A549 (cell line): ENCODE results near the gene TMUB2. TPM values are rescaled to one million over a fixed set of nuclear protein-coding genes. Genes with fewer than 3 reads are reported as not detected.
A peak's percentile ranks its signal among the peaks of the same experiment; 100 is the strongest.

Experiments
- ATAC-seq, 2 experiments: fragments of 200-7000 bp in 1 of 2; fragments of >200 bp in 1 of 2; cut with Nextera tagmentation in 1 of 2; cut with Tn5 transposase in 1 of 2; 3 replicates each; pipeline versions ENCODE4 v1.8.0 to v1.9.1; 2018 to 2020; ENCODE audit warnings: mild to moderate bottlenecking in 1 of 2, moderate library complexity in 1 of 2
- CTCF ChIA-PET: fragments of 300-600 bp; sonication (Branson Sonifier 250); formaldehyde crosslinking; extraction: SDS; loops from one replicate; lab custom pipeline; 2021; ENCODE audit warnings: antibody characterized with exemption, inconsistent platforms; lab: Yijun Ruan, JAX
- POLR2A ChIA-PET: fragments of 350-600 bp; formaldehyde crosslinking; extraction: SDS; loops from one replicate; lab custom pipeline; 2021; ENCODE audit warnings: antibody characterized with exemption, inconsistent platforms; lab: Yijun Ruan, JAX
- DNase-seq, 2 experiments: peaks; one replicate each; pipeline versions ENCODE4 v3.0.0 to v3.0.0-alpha.2; 2011 to 2016; ENCODE audit warnings: low read depth in 1 of 2, low spot score in 1 of 2
- FAIRE-seq: peaks from 2 replicates; lab custom pipeline; 2011; peaks lifted over from hg19 to GRCh38; lab: Jason Lieb, UNC
- H3K27ac ChIP-seq, 2 experiments: fragments of >200 bp; sonication (Bioruptor Twin); formaldehyde crosslinking; 3 replicates each; pipeline ENCODE4 v1.5.1; 2016 to 2017
- H3K4me1 ChIP-seq: fragments of >200 bp; sonication (Bioruptor Twin); formaldehyde crosslinking; 3 replicates; pipeline ENCODE4 v1.6.1; 2016
- H3K4me2 ChIP-seq: fragments of >200 bp; sonication (Bioruptor Twin); formaldehyde crosslinking; 3 replicates; pipeline ENCODE4 v1.6.1; 2016
- H3K4me3 ChIP-seq: fragments of >200 bp; sonication (Bioruptor Twin); formaldehyde crosslinking; 3 replicates; pipeline ENCODE4 v1.5.1; 2016
- H3K9me3 ChIP-seq: fragments of >200 bp; sonication (Bioruptor Twin); formaldehyde crosslinking; 3 replicates; pipeline ENCODE4 v1.6.1; 2016
- CEBPB ChIP-seq, 2 experiments: fragments of >200 bp in 1 of 2; sonication (Bioruptor Twin) in 1 of 2; formaldehyde crosslinking in 1 of 2; IDR thresholded peaks; 2 replicates each; pipeline ENCODE4 v1.6.1; 2012 to 2016
- CTCF ChIP-seq: fragments of >200 bp; sonication (Bioruptor Twin); formaldehyde crosslinking; IDR thresholded peaks from 3 replicates; pipeline ENCODE4 v1.5.1; 2016
- FOSB ChIP-seq: fragments of 250-450 bp; sonication (Bioruptor Pico); IDR thresholded peaks from 2 replicates; pipeline ENCODE4 v1.5.0; 2020; ENCODE audit warnings: mild to moderate bottlenecking, moderate library complexity
- HMGXB4 ChIP-seq: fragments of 250-450 bp; sonication (Bioruptor Pico); IDR thresholded peaks from 2 replicates; pipeline ENCODE4 v1.5.0; 2021; ENCODE audit warnings: mild to moderate bottlenecking, moderate library complexity, borderline replicate concordance
- JUN ChIP-seq, 2 experiments: fragments of >200 bp; sonication (Bioruptor Twin); formaldehyde crosslinking; IDR thresholded peaks; 2 replicates in 1 of 2; 3 replicates in 1 of 2; pipeline ENCODE4 v1.6.1; 2016 to 2017
- MAFK ChIP-seq: fragments of 450-650 bp; IDR thresholded peaks from 2 replicates; pipeline ENCODE4 v1.6.1; 2014; ENCODE audit not compliant: partially characterized antibody
- NPAS2 ChIP-seq: fragments of 250-450 bp; sonication (Bioruptor Pico); IDR thresholded peaks from 2 replicates; pipeline ENCODE4 v1.8.0; 2022; ENCODE audit warnings: mild to moderate bottlenecking, moderate library complexity, borderline replicate concordance
- NR3C1 ChIP-seq: fragments of >200 bp; sonication (Bioruptor Twin); formaldehyde crosslinking; IDR thresholded peaks from 3 replicates; pipeline ENCODE4 v1.6.1; 2017
- SMC3 ChIP-seq: fragments of >200 bp; sonication (Bioruptor Twin); formaldehyde crosslinking; IDR thresholded peaks from 3 replicates; pipeline ENCODE4 v1.6.1; 2018; ENCODE audit warnings: inconsistent platforms
- TFCP2L1 ChIP-seq: fragments of 250-450 bp; sonication (Bioruptor Pico); IDR thresholded peaks from 2 replicates; pipeline ENCODE4 v1.5.0; 2021; ENCODE audit warnings: mild to moderate bottlenecking
- ZC3H11A ChIP-seq: fragments of 450-650 bp; IDR thresholded peaks from 2 replicates; pipeline ENCODE4 v1.6.1; 2014; ENCODE audit warnings: antibody characterized with exemption, mild to moderate bottlenecking
- ZNF302 ChIP-seq: fragments of 250-450 bp; sonication (Bioruptor Pico); IDR thresholded peaks from 2 replicates; pipeline ENCODE4 v1.9.0; 2021; ENCODE audit warnings: inconsistent platforms, mild to moderate bottlenecking, moderate library complexity
- ZSCAN20 ChIP-seq: fragments of 250-450 bp; sonication (Bioruptor Pico); IDR thresholded peaks from 2 replicates; pipeline ENCODE4 v1.8.0; 2022; ENCODE audit warnings: mild to moderate bottlenecking, moderate library complexity
- whole genome bisulfite sequencing: methylation state at CpG from one replicate; pipeline ENCODE4 v1.1.6; 2017; ENCODE audit errors: missing lambda C conversion rate; 5-methylcytosine and 5-hydroxymethylcytosine counted together
- polyA plus RNA-seq, 4 experiments: library from polyadenylated mRNA; depleted of rRNA in 3 of 4; stranded (reverse); fragments of >200 nt; fragmentation: RNase III in 1 of 4; extraction: RNeasy Plus Mini Kit Qiagen cat#74134 plus additional on column Dnase treatment in 1 of 4; gene quantifications; 2 replicates in 3 of 4; 3 replicates in 1 of 4; pipeline ENCODE4 v1.2.3, GENCODE V29; 2011 to 2017

Gene TMUB2
- polyA plus RNA-seq, 2 of the 4 experiments (the other 2 are of a cell fraction): 36.2 to 42.0 TPM

- no peak overlapping the region for H3K4me2 ChIP-seq
- FAIRE-seq (no peak), DNase-seq (no peak), ATAC-seq (no peak)
- H3K4me3 ChIP-seq: no peak overlapping the region
- H3K4me1 ChIP-seq: no peaks in the 10 kb centered on the region
- POLR2A ChIA-PET: no interaction called here
- CTCF ChIA-PET: interaction anchor here (1.0 to 8.1 kb wide), 10 partner anchors 9 to 191 kb away, joined by 3 to 88 read pairs (median 4); partner anchors contain the start of genes ASB16 and HROB
- WGBS: 89% methylated on average over 15 of the region's 15 CpGs
- no peak for TF ChIP-seq FOSB (CRISPR knock-in tag)
- peak; percentile 78 for TF ChIP-seq MAFK
- H3K27ac ChIP-seq: no peak overlapping the region
- H3K9me3 ChIP-seq: no peaks in the 10 kb centered on the region
These were observed 27.1 kb upstream of the TMUB2 start for GRCh38 chr17:44159519-44160210.

- ATAC-seq (no peak), DNase-seq (no peak), FAIRE-seq (no peak)
- WGBS: 100% methylated on average over 1 of the region's 1 CpG
- TF ChIP-seq TFCP2L1: no peak
- TF ChIP-seq MAFK: peak; percentile 72
- no peak overlapping the region for H3K4me3 ChIP-seq
- no peak overlapping the region for H3K27ac ChIP-seq
- peaks cover 7% of the 10 kb centered on the region; the same call in 1 of the 3 replicates for H3K4me1 ChIP-seq
- H3K4me2 ChIP-seq: no peak overlapping the region
- no peaks in the 10 kb centered on the region for H3K9me3 ChIP-seq
- ChIA-PET CTCF (interaction anchor here (1.8 to 12.8 kb wide), 2 partner anchors 19 to 81 kb away, joined by 5 to 159 read pairs; partner anchors contain the start of gene HROB), POLR2A (no interaction called here)
These were observed 22.3 kb upstream of the TMUB2 start for GRCh38 chr17:44164476-44164875.

GRCh38 chr17:44167181-44167861 lies 19.5 kb upstream of the TMUB2 start:
- ChIA-PET POLR2A (interaction anchor here (0.6 to 1.2 kb wide), 3 partner anchors 44 to 192 kb away, joined by 3 to 6 read pairs (median 4); partner anchors contain the start of gene HDAC5), CTCF (interaction anchor here (1.0 to 12.8 kb wide), 15 partner anchors 10 to 287 kb away, joined by 3 to 159 read pairs (median 14); partner anchors contain the start of genes HDAC5, HROB, PPY and TMUB2)
- H3K9me3 ChIP-seq: no peaks in the 10 kb centered on the region
- TF ChIP-seq ZC3H11A (no peak), CTCF (no peak), SMC3 (no peak), NR3C1 (no peak), ZNF302 (CRISPR knock-in tag) (no peak), HMGXB4 (CRISPR knock-in tag) (no peak)
- 82% methylated on average over 7 of the region's 7 CpGs for WGBS
- no peak overlapping the region for H3K27ac ChIP-seq
- FAIRE-seq (no peak), DNase-seq (no peak), ATAC-seq (peak in 1 of 2 experiments; percentile 1; a peak in 1 of 6 replicates)
- H3K4me1 ChIP-seq: peaks cover 16% of the 10 kb centered on the region
- no peak overlapping the region for H3K4me2 ChIP-seq
- no peak overlapping the region for H3K4me3 ChIP-seq

GRCh38 chr17:44170135-44170498 lies 16.7 kb upstream of the TMUB2 start:
- Histone ChIP-seq H3K9me3 (no peaks in the 10 kb centered on the region), H3K4me1 (peaks cover 16% of the 10 kb centered on the region), H3K4me2 (peak overlapping the region; percentile 43), H3K4me3 (no peak overlapping the region), H3K27ac (peak overlapping the region in 1 of 2 experiments; percentile 1; a peak in 2 of 6 replicates)
- ChIA-PET CTCF (interaction anchor here (0.9 to 12.8 kb wide), 8 partner anchors 13 to 161 kb away, joined by 3 to 159 read pairs (median 30); partner anchors contain the start of genes HROB and TMUB2), POLR2A (no interaction called here)
- no peak for ATAC-seq
- TF ChIP-seq CTCF: no peak
- no peak for TF ChIP-seq FOSB (CRISPR knock-in tag)
- TF ChIP-seq NPAS2 (CRISPR knock-in tag): no peak
- no peak for TF ChIP-seq ZSCAN20 (CRISPR knock-in tag)
- TF ChIP-seq CEBPB (IDR thresholded peaks at IDR 0.05): no peak
- no peak for TF ChIP-seq JUN (IDR thresholded peaks at IDR 0.05)
- WGBS: 80% methylated on average over 5 of the region's 5 CpGs
- FAIRE-seq: no peak
- DNase-seq: no peak
